B cell (primary cell): Measurements from ENCODE around the gene LCOR.

Source experiments
- CTCF ChIP-seq: fragments of 200-600 bp; IDR thresholded peaks from one replicate; pipeline ENCODE4 v1.8.0; 2022; ENCODE audit warnings: antibody characterized with exemption, mild to moderate bottlenecking
- EZH2 ChIP-seq: IDR thresholded peaks from 2 replicates; pipeline ENCODE4 v1.6.1; 2012; ENCODE audit warnings: borderline replicate concordance, low read depth, mild to moderate bottlenecking, moderate library complexity, low read length; ENCODE audit not compliant: insufficient read depth, poor library complexity, severe bottlenecking

GRCh38 chr10:96896884-96897589, 64.9 kb downstream of the LCOR start:
- TF ChIP-seq CTCF (no peak), EZH2 (no peak)
